Gastrocnemius medialis (tissue), 4 donors: ENCODE measurements around the gene TMEM132C.

Experiments
- POLR2A ChIP-seq, 2 donors: fragments of 450-650 bp; IDR thresholded peaks; one replicate each; pipeline ENCODE4 v1.6.1; 2017; ENCODE audit warnings: antibody characterized with exemption in 2 of 2, mild to moderate bottlenecking in 2 of 2, moderate library complexity in 2 of 2
- TF ChIP-seq, protein P1 (sequence below), 5 experiments: fragments of 450-650 bp in 3 of 5; fragments of 200-600 bp in 2 of 5; sonication (generic) in 2 of 5; IDR thresholded peaks in 4 of 5; conservative IDR thresholded peaks in 1 of 5; 1 replicate in 4 of 5; 2 replicates in 1 of 5; pipeline ENCODE4 v1.5.1; 2016 to 2019; ENCODE audit warnings: antibody characterized with exemption in 5 of 5, mild to moderate bottlenecking in 3 of 5, moderate library complexity in 3 of 5

- TF ChIP-seq, protein P1, sequence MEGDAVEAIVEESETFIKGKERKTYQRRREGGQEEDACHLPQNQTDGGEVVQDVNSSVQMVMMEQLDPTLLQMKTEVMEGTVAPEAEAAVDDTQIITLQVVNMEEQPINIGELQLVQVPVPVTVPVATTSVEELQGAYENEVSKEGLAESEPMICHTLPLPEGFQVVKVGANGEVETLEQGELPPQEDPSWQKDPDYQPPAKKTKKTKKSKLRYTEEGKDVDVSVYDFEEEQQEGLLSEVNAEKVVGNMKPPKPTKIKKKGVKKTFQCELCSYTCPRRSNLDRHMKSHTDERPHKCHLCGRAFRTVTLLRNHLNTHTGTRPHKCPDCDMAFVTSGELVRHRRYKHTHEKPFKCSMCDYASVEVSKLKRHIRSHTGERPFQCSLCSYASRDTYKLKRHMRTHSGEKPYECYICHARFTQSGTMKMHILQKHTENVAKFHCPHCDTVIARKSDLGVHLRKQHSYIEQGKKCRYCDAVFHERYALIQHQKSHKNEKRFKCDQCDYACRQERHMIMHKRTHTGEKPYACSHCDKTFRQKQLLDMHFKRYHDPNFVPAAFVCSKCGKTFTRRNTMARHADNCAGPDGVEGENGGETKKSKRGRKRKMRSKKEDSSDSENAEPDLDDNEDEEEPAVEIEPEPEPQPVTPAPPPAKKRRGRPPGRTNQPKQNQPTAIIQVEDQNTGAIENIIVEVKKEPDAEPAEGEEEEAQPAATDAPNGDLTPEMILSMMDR (IDR thresholded peaks at IDR 0.05 in 4 of 5, conservative IDR thresholded peaks at IDR 0.05 in 1 of 5): no peak
- no peak for TF ChIP-seq POLR2A (IDR thresholded peaks at IDR 0.05)
Observed at GRCh38 chr12:128564956-128565355, 298.0 kb downstream of the TMEM132C start.
